NCI-H524 (cell line): ENCODE results near the gene ATXN2.

Experiments
- DNase-seq, 2 experiments: peaks; one replicate each; lab custom pipeline; 2025; lab: John Stamatoyannopoulos, UW

ATXN2 gene

GRCh38 chr12:111417784-111418593 is 181.1 kb downstream of the ATXN2 start:
- DNase-seq, result no peak

DNA sequence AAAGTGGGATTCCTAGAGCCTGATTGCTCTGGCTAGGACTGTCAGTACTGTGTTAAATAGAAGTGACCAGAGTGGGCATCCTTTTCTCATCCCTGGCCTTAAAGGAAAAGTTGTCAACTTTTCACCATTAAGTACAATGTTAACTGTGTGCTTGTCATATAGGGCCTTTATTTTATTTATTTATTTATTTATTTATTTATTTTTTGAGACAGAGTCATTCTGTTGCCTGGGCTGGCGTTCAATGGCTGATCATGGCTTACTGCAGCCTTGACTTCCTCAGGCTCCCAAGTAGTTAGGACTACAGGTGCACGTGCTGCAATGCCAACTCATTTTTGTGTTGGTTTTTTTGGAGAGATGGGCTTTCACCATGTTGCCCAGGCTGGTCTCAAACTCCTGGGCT is 181.8 kb downstream of the ATXN2 start:
- DNase-seq, result no peak

- DNase-seq, result no peak
Observed at GRCh38 chr12:111414711-111415252, 184.3 kb downstream of the ATXN2 start.

DNA sequence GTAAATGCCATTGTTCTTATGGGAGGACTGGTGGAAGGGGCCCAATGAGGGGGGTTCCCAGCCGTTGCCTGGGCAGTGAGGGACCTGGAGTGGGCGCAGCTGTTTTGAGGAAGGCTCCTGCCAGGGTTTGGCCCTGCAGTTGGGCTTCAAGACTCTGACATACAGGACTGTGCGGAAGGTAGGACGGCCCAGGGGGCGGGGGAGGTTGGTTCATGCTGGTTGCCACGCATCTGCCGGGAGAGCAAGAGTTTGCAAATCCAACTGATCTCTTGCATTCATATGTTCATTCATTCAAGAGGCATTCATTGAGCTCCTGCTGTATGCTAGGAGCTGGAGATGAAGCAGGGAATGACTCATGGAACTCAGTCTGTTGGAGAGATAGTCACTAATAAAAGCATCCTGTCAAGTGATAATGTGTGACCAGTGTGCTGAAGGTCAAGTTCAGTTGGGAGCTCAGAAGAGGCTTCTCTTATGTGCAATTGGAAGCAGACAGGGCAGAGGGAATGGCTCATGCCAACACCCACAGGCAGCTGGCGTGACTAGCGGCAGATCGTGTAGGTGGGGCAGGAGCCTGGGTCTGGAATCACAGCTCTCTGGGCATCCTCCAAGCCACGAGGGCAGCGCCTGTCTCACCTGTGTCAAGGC is 185.6 kb downstream of the ATXN2 start:
- DNase-seq, result no peak

DNA sequence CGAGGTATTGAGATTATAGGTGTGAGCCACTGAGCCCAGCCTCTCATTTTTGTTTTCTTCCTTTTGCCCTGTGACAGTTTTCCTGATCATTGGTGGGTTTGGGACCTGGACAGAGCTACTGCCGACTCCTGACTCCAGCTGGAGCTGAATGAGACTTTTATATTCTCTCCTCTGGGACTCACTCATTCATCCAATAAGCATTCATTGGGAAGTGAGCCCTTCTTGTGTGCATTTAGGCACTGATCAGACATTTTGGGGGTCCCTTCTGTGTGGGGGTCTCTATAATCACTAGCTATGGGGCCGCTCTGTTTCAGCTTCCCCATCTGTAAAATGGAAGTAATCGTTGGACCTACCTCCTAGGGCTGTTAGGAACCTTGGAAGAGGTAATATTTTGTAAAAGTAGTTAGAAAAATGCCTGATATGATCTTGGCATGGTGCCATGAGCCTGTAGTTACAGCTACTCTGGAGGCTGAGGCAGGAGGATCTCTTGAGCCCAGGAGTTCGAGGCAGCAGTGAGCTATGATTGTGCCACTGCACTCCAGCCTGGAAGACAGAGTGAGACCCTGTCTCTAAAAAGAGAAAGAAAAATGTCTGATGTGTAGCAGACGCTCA is 186.2 kb downstream of the ATXN2 start:
- no peak for DNase-seq

GRCh38 chr12:111412007-111412829 is 186.9 kb downstream of the ATXN2 start:
- no peak for DNase-seq

GRCh38 chr12:111411185-111411764 is 187.8 kb downstream of the ATXN2 start:
- no peak for DNase-seq

DNA sequence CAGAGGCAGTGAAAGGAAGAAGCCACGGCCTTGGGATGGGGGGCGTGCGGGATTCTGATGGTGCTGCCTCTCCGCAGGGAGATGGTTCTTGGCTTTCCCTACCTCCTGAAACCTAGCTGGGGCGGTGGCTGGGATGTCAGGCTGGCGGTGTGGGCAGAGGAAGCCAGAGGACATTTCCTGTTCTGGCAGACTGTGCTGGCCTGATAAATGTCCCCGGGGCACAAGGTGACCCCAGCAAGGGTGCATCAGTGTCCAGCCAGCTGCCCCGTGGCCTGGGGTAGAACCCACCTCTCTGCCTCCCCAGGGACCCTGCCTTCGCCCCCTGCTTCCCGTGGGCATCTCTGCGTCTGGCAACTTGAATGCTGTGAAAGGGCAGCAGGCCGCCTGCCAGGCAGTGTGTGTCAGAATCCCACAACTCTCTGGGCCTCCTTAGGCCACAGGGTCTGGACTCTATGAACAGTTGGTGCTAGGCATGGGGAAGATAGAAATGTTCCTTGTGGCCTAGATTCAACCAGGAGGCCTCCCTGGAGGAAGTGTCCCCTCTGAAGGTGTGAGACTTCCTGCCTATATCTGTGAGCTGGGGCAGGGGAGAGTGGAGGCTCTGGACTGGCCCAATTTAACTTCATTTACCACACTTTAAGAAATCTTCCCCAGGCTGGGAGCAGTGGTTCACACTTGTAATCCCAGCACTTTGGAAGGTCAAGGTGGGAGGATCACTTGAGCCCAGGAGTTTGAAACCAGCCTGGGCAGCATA is 188.5 kb downstream of the ATXN2 start:
- no peak for DNase-seq

- DNase-seq, result no peak
Observed at GRCh38 chr12:111409780-111410430, 189.2 kb downstream of the ATXN2 start.

- no peak for DNase-seq
Observed at GRCh38 chr12:111409403-111409779, 189.7 kb downstream of the ATXN2 start.

GRCh38 chr12:111408686-111409402 is 190.3 kb downstream of the ATXN2 start:
- DNase-seq, result no peak

GRCh38 chr12:111408116-111408440 is 191.0 kb downstream of the ATXN2 start:
- no peak for DNase-seq

DNA sequence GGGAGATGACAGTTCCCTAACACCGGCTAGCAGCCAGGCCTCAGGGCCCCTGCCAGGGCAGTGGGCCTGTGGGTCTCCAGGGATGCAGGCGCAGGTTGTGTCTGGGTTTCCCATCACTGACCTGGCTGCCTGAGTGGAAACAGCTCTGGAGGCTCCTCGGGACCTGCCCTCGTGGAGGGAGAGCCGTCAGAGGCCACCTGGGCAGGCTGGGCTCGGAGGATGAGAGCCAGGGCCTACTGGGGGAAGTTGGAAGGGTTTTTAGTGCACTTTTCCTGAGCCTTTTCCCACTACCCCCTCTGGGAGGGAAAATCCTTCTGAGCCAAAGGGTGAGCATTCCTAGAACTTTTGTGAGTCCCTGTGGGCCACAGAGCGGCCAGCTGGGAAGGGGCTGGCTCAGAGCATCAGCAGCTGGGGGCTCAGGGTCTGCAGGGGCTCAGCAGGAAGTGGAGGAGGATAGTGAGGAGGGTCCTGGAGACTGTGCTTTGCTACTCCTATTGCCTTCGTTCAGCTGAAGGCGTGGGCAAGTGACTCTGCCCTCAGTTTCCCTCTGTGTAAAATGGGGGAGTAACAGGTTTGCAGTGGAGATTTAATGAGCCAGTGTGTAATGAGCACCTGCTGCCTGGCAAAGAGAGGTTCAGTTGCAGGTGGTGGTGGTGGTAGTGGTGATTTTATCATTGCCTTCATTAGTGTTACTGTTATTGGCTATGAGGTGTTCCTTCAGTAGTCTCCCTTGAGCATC is 191.6 kb downstream of the ATXN2 start:
- no peak for DNase-seq

GRCh38 chr12:111406474-111407376 is 192.4 kb downstream of the ATXN2 start:
- no peak for DNase-seq

DNA sequence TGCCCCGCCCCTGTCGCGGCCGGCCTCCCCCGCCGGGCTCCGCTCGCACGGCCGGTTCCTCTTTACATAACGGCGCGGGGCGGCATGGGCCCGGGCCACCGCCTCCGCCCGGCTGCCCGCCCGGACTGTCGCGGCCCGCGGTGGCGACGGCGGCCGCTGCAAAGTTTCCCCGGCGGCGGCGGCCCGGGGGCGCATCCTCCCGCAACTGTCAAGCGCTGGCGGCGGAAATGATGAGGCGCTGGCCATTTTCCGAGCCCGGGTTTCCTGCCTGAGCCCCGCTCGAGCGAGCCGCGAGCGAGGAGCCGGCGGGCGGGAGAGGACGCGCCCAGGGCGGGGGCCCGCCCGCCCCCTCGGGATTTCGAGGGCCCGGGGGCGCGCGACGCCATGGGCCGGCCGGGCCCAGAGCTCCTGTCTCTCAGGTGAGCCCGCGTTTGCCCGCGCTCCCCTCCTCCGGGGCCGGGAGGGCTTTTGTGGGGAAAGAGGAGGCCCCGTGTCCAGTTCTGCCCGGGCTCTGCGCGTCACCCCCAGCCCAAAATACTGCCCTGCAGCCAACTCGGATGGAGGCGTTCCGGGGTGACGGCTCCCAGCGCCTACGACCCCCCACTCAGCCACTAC is 193.1 kb downstream of the ATXN2 start, which contains the start of gene SH2B3:
Gene SH2B3, plus strand, starts transcription at position 65 of the 615 bp plus-strand sequence. CDS start 12,223 bp downstream, outside the sequence.
- peak in 1 of 2 experiments; percentile 55 for DNase-seq

DNA sequence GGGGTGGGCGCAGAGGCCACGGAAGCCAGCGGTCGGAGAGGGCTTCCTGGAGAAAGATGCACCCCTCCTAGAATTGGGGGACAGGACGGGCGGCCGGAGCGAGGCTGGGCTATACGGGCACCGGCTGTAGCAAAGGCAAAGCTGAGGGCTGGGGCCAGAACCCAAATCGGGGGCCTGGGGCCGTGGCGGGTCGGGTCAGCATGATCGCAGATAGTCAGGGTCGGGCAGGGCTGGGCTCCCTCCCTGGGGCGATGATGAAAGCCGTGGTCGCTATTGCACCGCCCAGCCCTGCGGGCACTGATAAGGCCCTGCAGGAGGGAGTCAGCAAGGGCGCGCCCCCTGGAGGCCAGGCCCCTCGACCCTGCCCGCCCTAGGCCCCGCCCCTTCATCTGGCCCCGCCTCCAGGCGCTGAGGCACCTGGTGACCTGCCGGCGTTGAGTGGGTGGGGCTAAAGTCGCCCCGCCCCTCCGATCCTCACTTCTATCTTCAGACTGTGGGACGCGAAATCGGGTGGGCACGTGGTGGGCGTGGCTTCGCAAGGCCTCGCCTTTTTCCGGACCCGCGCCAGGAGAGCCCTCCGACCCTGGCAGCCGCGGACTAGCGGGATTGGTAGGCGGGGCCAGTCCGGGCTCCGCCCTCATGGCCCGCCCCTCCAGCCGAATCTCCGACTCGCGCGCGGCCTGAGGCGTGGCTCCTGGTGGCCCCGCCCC is 193.8 kb downstream of the ATXN2 start:
- DNase-seq, result peak; percentile 76 to 93
